Measurements from ENCODE around the gene TEAD4. TPM values are rescaled to one million over a fixed set of nuclear protein-coding genes. Genes with fewer than 3 reads are reported as not detected.

Gene TEAD4
- total RNA-seq, 1 experiment from 2014 or later = 127 TPM

GRCh38 chr12:3048540-3048939, 89.3 kb downstream of the TEAD4 start:
- Mint-ChIP-seq H3K27ac (no peak overlapping the region), H3K27me3 (ENCODE audit: low read depth) (peaks cover 25% of the 10 kb centered on the region), H3K36me3 (ENCODE audit: insufficient read depth in 1 of 3, low read depth in 3 of 3) (peaks cover 5 to 17% (median 7%) of the 10 kb centered on the region in 3 experiments; a peak in 5 of 7 replicates), H3K4me3 (no peak overlapping the region), H3K4me1 (peaks cover 16 to 17% of the 10 kb centered on the region in 2 experiments), H3K9me3 (peaks cover 0 to under 1% of the 10 kb centered on the region in 2 experiments; a peak in 1 of 5 replicates)
- Histone ChIP-seq H2BK15ac (ENCODE audit: low read depth, low read length) (no peak overlapping the region), H2BK20ac (ENCODE audit: low read depth, low read length, poor library complexity, severe bottlenecking) (no peak overlapping the region), H4K91ac (ENCODE audit: insufficient read length, low read depth, low read length) (no peak overlapping the region), H4K5ac (ENCODE audit: insufficient read length, low read depth, low read length) (no peak overlapping the region), H2BK12ac (ENCODE audit: insufficient read length, low read depth, low read length) (no peak overlapping the region), H3K79me1 (ENCODE audit: insufficient read depth, low read depth, low read length, poor library complexity, severe bottlenecking) (no peaks in the 10 kb centered on the region), H3K56ac (ENCODE audit: insufficient read length, low read depth, low read length) (no peak overlapping the region), H3K9ac (ENCODE audit: extremely low read depth, insufficient read length, low read length) (no peak overlapping the region), H2BK120ac (ENCODE audit: low read depth, low read length, poor library complexity, severe bottlenecking) (no peak overlapping the region), H4K8ac (replicated peaks; ENCODE audit: insufficient read length, low read depth, low read length) (no peak overlapping the region), H3K23me2 (ENCODE audit: insufficient read length, low read depth, low read length, poor library complexity, severe bottlenecking) (no peaks in the 10 kb centered on the region), H2BK5ac (ENCODE audit: insufficient read length, low read length) (no peak overlapping the region), H3K9me3 (ENCODE audit: control insufficient read depth, low read depth, low read length) (no peaks in the 10 kb centered on the region), H3K23ac (ENCODE audit: insufficient read length, low read depth, low read length) (no peak overlapping the region), H3K4me2 (ENCODE audit: insufficient read depth, insufficient read length, low read length) (no peak overlapping the region), H4K20me1 (ENCODE audit: control insufficient read depth, insufficient read depth, insufficient read length) (no peaks in the 10 kb centered on the region), H3K4me1 (ENCODE audit: insufficient read depth, low read length) (no peaks in the 10 kb centered on the region; the same call in 1 of the 2 replicates), H3K27ac (ENCODE audit: insufficient read length, low read depth, low read length) (no peak overlapping the region), H2AK5ac (ENCODE audit: insufficient read length, low read length) (no peak overlapping the region), H3K18ac (ENCODE audit: insufficient read length, low read depth, low read length) (no peak overlapping the region), H3K27me3 (ENCODE audit: insufficient read depth, low read length) (no peaks in the 10 kb centered on the region), H3K79me2 (ENCODE audit: insufficient read depth, low read length) (no peaks in the 10 kb centered on the region), H3K4ac (ENCODE audit: low read depth, low read length) (no peak overlapping the region), H2AFZ (ENCODE audit: low read length) (no peak overlapping the region), H3T11ph (ENCODE audit: low read length) (no peak overlapping the region), H3K14ac (ENCODE audit: insufficient read depth, low read length) (no peak overlapping the region)
- no peak for DNase-seq
- no peak for TF ChIP-seq CTCF (conservative IDR thresholded peaks at IDR 0.05)
- no CpG with 5 or more reads among the region's 4 CpGs for WGBS (ENCODE audit: extremely low coverage, insufficient read length, low lambda C conversion rate)
